ENCODE results near the gene MARK3. TPM values are rescaled to one million over a fixed set of nuclear protein-coding genes. Genes with fewer than 3 reads are reported as not detected.

Gene MARK3
- total and polyA plus RNA-seq, 2 of the 4 experiments (the other 2 are of a cell fraction) = 78.5 to 80.5 TPM

- POLR2A ChIA-PET (ENCODE audit: unreplicated experiment) = no interaction called here
- H3K9ac ChIP-seq (ENCODE audit: low read depth, low read length) = no peak overlapping the region
- no peak overlapping the region for H2AK9ac ChIP-seq (replicated peaks; ENCODE audit: low read depth, low read length, poor library complexity)
- peaks cover 23% of the 10 kb centered on the region for H3K4me1 ChIP-seq (ENCODE audit: control insufficient read depth, insufficient read depth, low read length)
- H3K18ac ChIP-seq (ENCODE audit: low read depth, low read length) = no peak overlapping the region
- no peak overlapping the region for H4K8ac ChIP-seq (ENCODE audit: low read depth in 2 of 2, low read length in 2 of 2)
- no peak overlapping the region for H3K4me2 ChIP-seq (ENCODE audit: low read depth, low read length)
- no peak for ATAC-seq (ENCODE audit: low read depth)
- no peaks in the 10 kb centered on the region for H3K9me1 ChIP-seq (ENCODE audit: insufficient read depth, low read length)
- no peaks in the 10 kb centered on the region for H3K9me3 ChIP-seq (ENCODE audit: control insufficient read depth, insufficient read depth, low read length)
- H3K56ac ChIP-seq (ENCODE audit: extremely low read depth, insufficient read depth, low read length) = no peak overlapping the region
- H3K27ac ChIP-seq (ENCODE audit: insufficient read depth, low read length) = no peak overlapping the region
- H4K91ac ChIP-seq (ENCODE audit: insufficient read depth, low read depth, low read length) = no peak overlapping the region
- H2BK120ac ChIP-seq (ENCODE audit: low read depth, low read length) = no peak overlapping the region
- H2BK20ac ChIP-seq (ENCODE audit: low read depth, low read length) = no peak overlapping the region
- no peak overlapping the region; the same call in 1 of the 2 replicates for H2AK5ac ChIP-seq (ENCODE audit: low read depth, low read length)
- dilution Hi-C loops (cut with HindIII; ENCODE audit: low sequenced_read_pairs, unreplicated experiment) (no loop called here), intact Hi-C loops (cut with micrococcal nuclease) (no loop called here), in situ Hi-C loops (cut with MboI; ENCODE audit: low sequenced_read_pairs) (no loop called here)
- no peak overlapping the region for H2BK5ac ChIP-seq (ENCODE audit: low read depth, low read length, poor library complexity, severe bottlenecking)
- H4K20me1 ChIP-seq (ENCODE audit: insufficient read depth, low read length) = peaks cover 8% of the 10 kb centered on the region; the same call in 1 of the 2 replicates
- DNase-seq = no peak
- no peak overlapping the region; the same call in 1 of the 2 replicates for H3K14ac ChIP-seq (replicated peaks; ENCODE audit: low read depth, low read length)
- BruUV-seq (replicated peaks) = no TSS peak
- H3K4me3 ChIP-seq (ENCODE audit: insufficient read depth, low read depth, low read length) = no peak overlapping the region
- no peak overlapping the region for H2BK15ac ChIP-seq (ENCODE audit: low read depth, low read length)
- no peaks in the 10 kb centered on the region for H3K27me3 ChIP-seq (ENCODE audit: control insufficient read depth, insufficient read depth, low read length)
- H3K79me1 ChIP-seq (ENCODE audit: low read depth in 1 of 2, low read length in 2 of 2) = no peaks in the 10 kb centered on the region; a peak in 1 of 4 replicates
- H4K5ac ChIP-seq (ENCODE audit: low read depth, low read length) = no peak overlapping the region
- 78% methylated on average over 8 of the region's 35 CpGs; no CpG with 5 or more reads in 1 of the 2 experiments for WGBS, 2 experiments (ENCODE audit: extremely low coverage in 2 of 2, insufficient read length in 1 of 2)
- no peak overlapping the region for H3K4ac ChIP-seq (ENCODE audit: low read depth, low read length)
- CTCF ChIA-PET = no interaction called here
- H3K23ac ChIP-seq (ENCODE audit: low read depth, low read length) = no peak overlapping the region
- no peaks in the 10 kb centered on the region for H3K36me3 ChIP-seq (ENCODE audit: control insufficient read depth, insufficient read depth, low read length)
- H2AFZ ChIP-seq (replicated peaks; ENCODE audit: low read length, poor library complexity) = no peak overlapping the region
- TF ChIP-seq CEBPB (IDR thresholded peaks at IDR 0.05; ENCODE audit: low read depth, low read length) (no peak), ELK1 (IDR thresholded peaks at IDR 0.05; ENCODE audit: borderline replicate concordance, low read depth, low read length) (no peak), SMC3 (IDR thresholded peaks at IDR 0.05; ENCODE audit: low read depth, low read length) (no peak), POLR2A (IDR thresholded peaks at IDR 0.05; ENCODE audit: low read depth, low read length) (no peak), RFX5 (IDR thresholded peaks at IDR 0.05; ENCODE audit: low read depth, low read length) (no peak), MAFK (IDR thresholded peaks at IDR 0.05; ENCODE audit: low read depth, low read length) (no peak), RCOR1 (IDR thresholded peaks at IDR 0.05; ENCODE audit: insufficient replicate concordance, low read length) (no peak), CHD1 (IDR thresholded peaks at IDR 0.05; ENCODE audit: low read depth, low read length) (no peak), MXI1 (IDR thresholded peaks at IDR 0.05; ENCODE audit: borderline replicate concordance, low read depth, low read length) (no peak), RAD21 (IDR thresholded peaks at IDR 0.05; ENCODE audit: low read length) (no peak), BHLHE40 (IDR thresholded peaks at IDR 0.05; ENCODE audit: low read depth, low read length) (no peak), NFE2L2 (IDR thresholded peaks at IDR 0.05; ENCODE audit: low read depth, low read length) (no peak), CTCF (conservative IDR thresholded peaks at IDR 0.05; ENCODE audit: low read depth, low read length) (no peak), FOS (IDR thresholded peaks at IDR 0.05; ENCODE audit: low read depth, low read length) (no peak)
- TF ChIP-seq, protein P1, sequence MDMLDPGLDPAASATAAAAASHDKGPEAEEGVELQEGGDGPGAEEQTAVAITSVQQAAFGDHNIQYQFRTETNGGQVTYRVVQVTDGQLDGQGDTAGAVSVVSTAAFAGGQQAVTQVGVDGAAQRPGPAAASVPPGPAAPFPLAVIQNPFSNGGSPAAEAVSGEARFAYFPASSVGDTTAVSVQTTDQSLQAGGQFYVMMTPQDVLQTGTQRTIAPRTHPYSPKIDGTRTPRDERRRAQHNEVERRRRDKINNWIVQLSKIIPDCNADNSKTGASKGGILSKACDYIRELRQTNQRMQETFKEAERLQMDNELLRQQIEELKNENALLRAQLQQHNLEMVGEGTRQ (IDR thresholded peaks at IDR 0.05; ENCODE audit: low read depth, low read length) = no peak
Observed at GRCh38 chr14:103544388-103545218, 159.4 kb downstream of the MARK3 start.

Data from IMR-90 (cell line).